NCI-H1105 treated with DMSO at 0.1 percent for 48 hours (cell line): Measurements from ENCODE around the gene CDK2.
"Not testable (repeated sequence)": the region's sequence is repeated elsewhere in the genome, so short reads cannot be mapped to it uniquely, and the experiment has no call there.

Experiments
- DNase-seq: peaks from one replicate; lab custom pipeline; 2025; lab: John Stamatoyannopoulos, UW

Gene CDK2

GRCh38 chr12:55981882-55982281 is 15.3 kb downstream of the CDK2 start:
- not testable (repeated sequence) for DNase-seq

- no peak for DNase-seq
These were observed 15.8 kb downstream of the CDK2 start for GRCh38 chr12:55982319-55982936.

DNA sequence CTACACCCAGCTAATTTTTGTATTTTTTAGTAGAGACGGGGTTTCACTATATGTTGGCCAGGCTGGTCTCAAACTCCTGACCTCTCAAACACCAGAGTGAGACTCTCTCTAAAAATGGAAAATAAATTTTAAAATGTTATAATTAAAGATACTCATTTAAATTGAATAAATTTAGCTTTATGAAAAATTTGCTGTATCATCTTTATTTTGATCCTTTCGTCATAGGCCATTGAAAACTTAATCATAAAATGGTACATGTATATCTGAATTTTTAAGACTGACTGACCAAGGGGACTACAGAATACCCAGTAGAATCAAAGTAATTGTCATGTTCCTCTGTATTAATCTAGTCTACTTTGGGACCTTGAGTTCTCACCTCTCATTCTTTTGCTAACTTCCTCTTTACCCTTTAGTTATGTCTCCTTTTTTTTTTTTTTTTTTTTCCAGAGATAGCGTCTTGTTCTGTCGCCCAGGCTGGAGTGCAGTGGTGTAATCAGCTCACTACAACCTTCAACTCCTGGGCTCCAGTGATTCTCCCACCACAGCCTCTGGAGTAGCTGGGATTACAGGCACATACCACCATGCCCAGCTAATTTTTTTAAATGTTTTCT is 16.7 kb downstream of the CDK2 start:
- DNase-seq: no peak

- no peak for DNase-seq
These were observed 18.2 kb downstream of the CDK2 start for GRCh38 chr12:55984861-55985260.

DNA sequence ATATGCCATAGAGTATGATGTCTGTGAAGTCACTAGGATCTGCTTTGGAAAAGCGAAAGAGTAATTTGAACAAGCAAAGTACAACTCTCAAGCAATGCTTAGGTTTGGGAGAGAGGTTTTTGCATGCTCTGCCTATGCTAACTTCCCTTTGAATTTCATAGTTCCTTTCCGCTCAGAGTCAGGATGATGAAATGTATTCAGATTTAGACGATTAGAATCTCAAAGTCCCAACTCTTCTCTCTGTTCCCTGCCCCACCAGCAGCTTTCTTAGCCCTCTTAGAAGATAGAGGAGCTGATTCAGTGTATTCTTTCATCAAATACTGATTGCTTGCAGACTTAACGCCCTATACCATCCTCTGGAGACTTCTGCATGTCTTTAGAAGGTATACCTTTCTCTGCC is 18.7 kb downstream of the CDK2 start:
- no peak for DNase-seq

GRCh38 chr12:55985976-55986375 is 19.3 kb downstream of the CDK2 start:
- not testable (repeated sequence) for DNase-seq

- no peak for DNase-seq
These were observed 24.5 kb downstream of the CDK2 start for GRCh38 chr12:55991110-55991509.

DNA sequence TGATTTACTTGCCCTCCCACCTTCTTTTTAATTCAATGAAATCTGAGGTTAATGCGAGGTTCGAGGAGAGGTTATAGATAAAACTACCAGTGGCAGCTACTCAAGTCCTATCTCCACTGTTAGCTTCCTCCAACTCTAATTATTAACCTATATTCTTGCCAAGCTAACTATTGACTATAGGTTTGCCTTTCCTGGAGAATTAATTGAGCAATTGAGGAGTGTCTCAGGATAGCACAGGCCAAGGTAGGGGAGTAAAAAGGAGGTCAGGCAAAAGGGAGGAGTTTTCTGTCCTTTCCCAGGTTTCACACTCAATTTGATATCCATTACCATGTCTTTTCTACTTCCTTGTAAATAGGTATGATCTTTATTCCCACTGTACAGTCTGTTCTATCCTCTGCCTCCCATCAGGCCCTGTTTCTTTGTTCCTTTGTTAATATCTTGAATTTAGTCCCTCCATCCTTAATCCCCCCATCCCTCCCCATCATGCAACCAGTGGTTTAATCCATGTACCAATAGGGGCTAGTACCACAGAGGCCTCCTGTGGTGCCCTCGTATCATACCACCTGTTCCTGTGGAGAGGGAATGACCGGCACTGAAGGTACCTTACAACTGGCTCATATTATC is 26.7 kb downstream of the CDK2 start:
- no peak for DNase-seq

GRCh38 chr12:55995366-55995765 is 28.7 kb downstream of the CDK2 start:
- no peak for DNase-seq

GRCh38 chr12:55996201-55996714 is 29.6 kb downstream of the CDK2 start:
- peak; percentile 47 for DNase-seq

DNA sequence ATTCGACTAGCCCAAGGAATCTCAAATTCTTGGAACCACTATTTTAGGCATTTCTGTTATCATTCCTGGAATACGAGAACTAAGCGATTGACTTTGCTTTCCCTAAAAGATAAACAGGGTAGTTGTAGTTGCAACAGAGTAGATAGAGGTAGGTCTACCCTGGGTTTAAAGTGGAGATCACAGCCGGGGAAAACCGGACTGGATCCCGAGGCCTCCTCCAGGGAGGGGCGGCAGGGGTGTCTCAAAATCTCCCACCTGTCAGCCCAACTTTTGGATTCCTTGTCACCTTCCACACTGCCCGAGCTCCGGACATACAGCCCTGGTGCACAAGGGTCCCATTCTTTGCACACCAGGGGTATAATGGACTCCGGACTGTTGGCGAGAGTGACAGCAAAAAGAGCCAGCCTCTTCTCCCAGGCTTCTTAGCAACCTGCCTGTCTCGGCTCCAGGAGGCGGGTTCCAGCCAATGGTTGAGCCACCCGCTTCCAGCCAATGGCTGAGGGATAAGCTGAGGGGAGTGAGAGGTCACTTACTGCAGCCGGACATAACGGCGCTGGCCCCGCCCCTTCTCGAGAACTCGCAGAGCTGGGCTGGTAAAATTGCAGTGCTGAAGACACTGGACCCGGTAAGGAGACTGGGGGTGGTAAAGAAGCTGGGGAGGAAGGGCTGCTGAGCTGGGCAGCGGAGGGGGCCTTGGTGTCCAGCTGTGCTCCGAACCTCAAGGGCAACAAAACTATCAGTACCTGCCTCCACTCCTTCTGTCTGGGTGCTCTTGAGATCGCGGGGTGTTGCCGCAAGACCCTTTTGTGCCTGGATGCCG is 30.3 kb downstream of the CDK2 start, which contains the start of gene SUOX:
Gene SUOX, plus strand, starts transcription at position 562 of the 820 bp plus-strand sequence. CDS start 4,946 bp downstream, outside the sequence.
- peak; percentile 74 for DNase-seq

- no peak for DNase-seq
These were observed 30.9 kb downstream of the CDK2 start for GRCh38 chr12:55997535-55997859.

- not testable (repeated sequence) for DNase-seq
These were observed 32.9 kb downstream of the CDK2 start for GRCh38 chr12:55999522-55999921.

GRCh38 chr12:55999999-56000540 is 33.4 kb downstream of the CDK2 start:
- not testable (repeated sequence) for DNase-seq

- no peak for DNase-seq
These were observed 35.0 kb downstream of the CDK2 start for GRCh38 chr12:56001487-56002100.

DNA sequence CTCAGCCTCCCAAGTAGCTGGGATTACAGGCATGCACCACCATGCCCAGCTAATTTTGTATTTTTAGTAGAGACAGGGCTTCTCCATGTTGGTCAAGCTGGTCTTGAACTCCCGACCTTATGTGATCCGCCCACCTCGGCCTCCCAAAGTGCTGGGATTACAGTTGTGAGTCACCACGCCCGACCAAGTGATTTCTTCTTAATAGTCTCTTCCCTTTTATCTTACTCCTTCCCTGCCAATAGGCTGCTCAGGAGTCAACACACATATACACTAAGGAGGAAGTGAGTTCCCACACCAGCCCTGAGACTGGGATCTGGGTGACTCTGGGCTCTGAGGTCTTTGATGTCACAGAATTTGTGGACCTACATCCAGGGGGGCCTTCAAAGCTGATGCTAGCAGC is 36.7 kb downstream of the CDK2 start:
- not testable (repeated sequence) for DNase-seq

DNA sequence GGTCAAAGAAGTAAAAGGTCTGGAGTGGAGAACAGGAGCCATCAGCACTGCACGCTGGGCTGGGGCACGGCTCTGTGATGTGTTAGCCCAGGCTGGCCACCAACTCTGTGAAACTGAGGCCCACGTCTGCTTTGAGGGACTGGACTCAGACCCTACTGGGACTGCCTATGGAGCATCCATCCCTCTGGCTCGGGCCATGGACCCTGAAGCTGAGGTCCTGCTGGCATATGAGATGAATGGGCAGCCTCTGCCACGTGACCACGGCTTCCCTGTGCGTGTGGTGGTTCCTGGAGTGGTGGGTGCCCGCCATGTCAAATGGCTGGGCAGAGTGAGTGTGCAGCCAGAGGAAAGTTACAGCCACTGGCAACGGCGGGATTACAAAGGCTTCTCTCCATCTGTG is 37.6 kb downstream of the CDK2 start:
- DNase-seq: no peak

DNA sequence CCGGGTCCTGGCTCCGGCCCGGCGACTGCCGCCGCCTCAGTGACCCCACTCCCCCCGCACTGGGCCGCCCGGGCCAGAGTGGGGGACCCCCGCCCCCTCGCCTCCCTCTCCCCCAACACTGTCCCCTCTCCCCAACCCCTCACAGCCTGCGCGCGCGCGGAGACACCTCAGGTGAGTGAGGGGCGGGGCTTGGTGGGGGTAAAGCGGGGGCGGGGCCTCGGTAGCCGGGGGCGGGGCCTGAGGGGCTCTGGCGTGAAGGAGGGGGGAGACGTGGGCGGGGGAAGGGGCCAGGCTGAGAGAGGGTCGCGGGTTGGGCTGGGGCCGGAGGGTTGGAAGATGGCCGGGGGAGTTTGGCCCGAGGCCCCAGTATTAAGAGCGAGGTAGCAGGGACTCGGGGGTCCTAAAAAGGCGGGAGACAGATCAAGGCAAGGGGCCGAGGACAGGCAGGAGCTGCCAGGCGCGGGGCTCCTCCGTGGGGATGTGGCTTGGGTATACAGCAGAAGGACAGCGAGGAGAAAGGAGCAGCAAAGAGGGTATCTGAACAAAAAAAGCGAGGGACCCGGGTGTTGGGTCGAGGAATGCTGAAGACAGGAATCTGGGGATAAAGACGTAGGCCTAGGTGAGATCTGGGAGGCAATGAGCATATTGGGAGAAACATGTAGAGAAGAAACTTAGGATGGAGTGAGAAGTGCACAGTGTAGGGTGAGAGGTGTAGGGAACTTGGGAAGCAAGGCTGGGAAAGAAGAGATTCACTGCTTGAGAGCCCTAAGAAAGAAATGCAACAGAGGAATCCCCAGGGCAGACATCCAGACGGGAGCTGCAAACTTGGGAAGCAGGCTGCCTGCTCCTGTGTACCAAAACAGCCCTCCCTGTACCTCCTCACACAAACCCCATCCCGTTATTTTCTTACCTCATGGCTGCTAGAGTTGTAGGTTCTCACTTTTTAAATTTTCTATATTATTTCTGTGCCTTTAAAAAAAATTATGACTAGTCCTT is 41.2 kb downstream of the CDK2 start:
- peak; percentile 33 for DNase-seq

- no peak for DNase-seq
These were observed 43.5 kb downstream of the CDK2 start for GRCh38 chr12:56010111-56010570.

DNA sequence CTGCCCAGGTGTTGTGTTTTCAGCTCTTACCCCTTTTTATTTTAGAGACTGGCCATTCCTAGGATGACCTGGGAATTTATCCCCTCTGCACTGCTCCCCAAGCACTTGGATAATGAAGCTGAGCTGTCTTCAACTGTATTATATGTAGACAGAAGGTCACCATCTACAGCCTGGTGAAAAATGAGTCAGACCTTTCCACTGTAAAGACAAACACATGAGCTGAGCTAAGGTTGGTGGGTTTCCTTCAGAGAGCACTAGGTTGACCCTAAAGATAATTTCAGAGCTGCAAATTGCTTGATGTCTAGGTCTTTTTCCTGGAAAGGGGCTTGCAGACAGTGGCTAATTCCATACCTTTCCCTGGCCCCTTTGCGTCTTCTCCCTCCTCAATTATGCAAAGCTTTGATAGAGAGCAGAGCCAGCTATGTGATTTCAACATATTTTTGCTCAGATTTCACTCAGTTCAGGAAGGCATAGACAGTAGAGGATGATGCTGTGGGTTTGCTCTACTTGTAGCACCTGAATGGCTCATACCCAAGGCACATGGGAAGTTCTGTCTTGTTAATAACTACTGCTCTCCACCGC is 45.0 kb downstream of the CDK2 start:
- DNase-seq: no peak
